Prostate gland (tissue), 2 donors: ENCODE data around the gene NFATC1.

Experiments used
- POLR2A ChIP-seq: fragments of 450-650 bp; IDR thresholded peaks from one replicate; pipeline ENCODE4 v1.6.1; 2016; ENCODE audit warnings: antibody characterized with exemption, mild to moderate bottlenecking
- TF ChIP-seq, protein P1 (sequence below), 4 experiments: fragments of 200-600 bp in 2 of 4; fragments of 450-650 bp in 2 of 4; sonication (generic) in 2 of 4; IDR thresholded peaks; 1 replicate in 3 of 4; 2 replicates in 1 of 4; pipeline ENCODE4 v1.5.1; 2016 to 2019; ENCODE audit warnings: antibody characterized with exemption in 4 of 4, mild to moderate bottlenecking in 2 of 4, moderate library complexity in 2 of 4

GRCh38 chr18:79385326-79385707, 10.4 kb upstream of the NFATC1 start:
- TF ChIP-seq, protein P1, sequence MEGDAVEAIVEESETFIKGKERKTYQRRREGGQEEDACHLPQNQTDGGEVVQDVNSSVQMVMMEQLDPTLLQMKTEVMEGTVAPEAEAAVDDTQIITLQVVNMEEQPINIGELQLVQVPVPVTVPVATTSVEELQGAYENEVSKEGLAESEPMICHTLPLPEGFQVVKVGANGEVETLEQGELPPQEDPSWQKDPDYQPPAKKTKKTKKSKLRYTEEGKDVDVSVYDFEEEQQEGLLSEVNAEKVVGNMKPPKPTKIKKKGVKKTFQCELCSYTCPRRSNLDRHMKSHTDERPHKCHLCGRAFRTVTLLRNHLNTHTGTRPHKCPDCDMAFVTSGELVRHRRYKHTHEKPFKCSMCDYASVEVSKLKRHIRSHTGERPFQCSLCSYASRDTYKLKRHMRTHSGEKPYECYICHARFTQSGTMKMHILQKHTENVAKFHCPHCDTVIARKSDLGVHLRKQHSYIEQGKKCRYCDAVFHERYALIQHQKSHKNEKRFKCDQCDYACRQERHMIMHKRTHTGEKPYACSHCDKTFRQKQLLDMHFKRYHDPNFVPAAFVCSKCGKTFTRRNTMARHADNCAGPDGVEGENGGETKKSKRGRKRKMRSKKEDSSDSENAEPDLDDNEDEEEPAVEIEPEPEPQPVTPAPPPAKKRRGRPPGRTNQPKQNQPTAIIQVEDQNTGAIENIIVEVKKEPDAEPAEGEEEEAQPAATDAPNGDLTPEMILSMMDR (IDR thresholded peaks at IDR 0.05): no peak
- no peak for TF ChIP-seq POLR2A
